ENCODE measurements around the gene ROBO2.

- TF ChIP-seq CTCF (IDR thresholded peaks at IDR 0.05 in 8 of 11, conservative IDR thresholded peaks at IDR 0.05 in 3 of 11) (no peak), POLR2A (IDR thresholded peaks at IDR 0.05) (no peak)
Measured at GRCh38 chr3:77667901-77668300, 628.0 kb downstream of the ROBO2 start.
